ENCODE results near the gene COMMD1. TPM values are rescaled to one million over a fixed set of nuclear protein-coding genes. Genes with fewer than 3 reads are reported as not detected.

COMMD1 gene
- polyA plus RNA-seq, 1 experiment, result 44.6 TPM

- ChIA-PET CTCF (interaction anchor here (0.6 kb wide), 1 partner anchor 165 kb away, joined by 3 read pairs; no protein-coding TSS in a partner anchor), POLR2A (interaction anchor here (0.6 kb wide), 1 partner anchor 17 kb away, joined by 3 read pairs; no protein-coding TSS in a partner anchor)
- no peak for TF ChIP-seq CTCF (IDR thresholded peaks at IDR 0.05; ENCODE audit: insufficient read depth, low read depth, low read length)
- no peak for DNase-seq (ENCODE audit: low read depth)
- Histone ChIP-seq H3K36me3 (ENCODE audit: control insufficient read depth, insufficient read depth, low read length) (no peaks in the 10 kb centered on the region), H3K27me3 (ENCODE audit: control insufficient read depth, insufficient read depth, low read length) (no peaks in the 10 kb centered on the region), H3K4me3 (ENCODE audit: low read depth, low read length) (no peak overlapping the region)
These were observed 105.3 kb downstream of the COMMD1 start for GRCh38 chr2:62010632-62011256.

GRCh38 chr2:62013641-62014040 is 108.2 kb downstream of the COMMD1 start:
- TF ChIP-seq CTCF (IDR thresholded peaks at IDR 0.05; ENCODE audit: insufficient read depth, low read depth, low read length), result no peak
- ChIA-PET CTCF (interaction anchor here (0.6 kb wide), 1 partner anchor 1478 kb away, joined by 5 read pairs; no protein-coding TSS in a partner anchor), POLR2A (no interaction called here)
- Histone ChIP-seq H3K27me3 (ENCODE audit: control insufficient read depth, insufficient read depth, low read length) (no peaks in the 10 kb centered on the region), H3K36me3 (ENCODE audit: control insufficient read depth, insufficient read depth, low read length) (no peaks in the 10 kb centered on the region), H3K4me3 (ENCODE audit: low read depth, low read length) (no peak overlapping the region)
- DNase-seq (ENCODE audit: low read depth), result no peak

- ChIA-PET CTCF (interaction anchor here (0.6 kb wide), 1 partner anchor 1478 kb away, joined by 5 read pairs; no protein-coding TSS in a partner anchor), POLR2A (no interaction called here)
- Histone ChIP-seq H3K4me3 (ENCODE audit: low read depth, low read length) (no peak overlapping the region), H3K27me3 (ENCODE audit: control insufficient read depth, insufficient read depth, low read length) (no peaks in the 10 kb centered on the region), H3K36me3 (ENCODE audit: control insufficient read depth, insufficient read depth, low read length) (no peaks in the 10 kb centered on the region)
- peak; percentile 39 for TF ChIP-seq CTCF (IDR thresholded peaks at IDR 0.05; ENCODE audit: insufficient read depth, low read depth, low read length)
- peak; percentile 16 for DNase-seq (ENCODE audit: low read depth)
These were observed 108.6 kb downstream of the COMMD1 start for GRCh38 chr2:62014102-62014501.

GRCh38 chr2:62016957-62017356 is 111.5 kb downstream of the COMMD1 start:
- Histone ChIP-seq H3K4me3 (ENCODE audit: low read depth, low read length) (no peak overlapping the region), H3K27me3 (ENCODE audit: control insufficient read depth, insufficient read depth, low read length) (no peaks in the 10 kb centered on the region), H3K36me3 (ENCODE audit: control insufficient read depth, insufficient read depth, low read length) (no peaks in the 10 kb centered on the region)
- POLR2A ChIA-PET, result no interaction called here
- DNase-seq (ENCODE audit: low read depth), result no peak
- CTCF ChIA-PET, result no interaction called here
- TF ChIP-seq CTCF (IDR thresholded peaks at IDR 0.05; ENCODE audit: insufficient read depth, low read depth, low read length), result no peak

GRCh38 chr2:62029910-62030309 is 124.4 kb downstream of the COMMD1 start:
- TF ChIP-seq CTCF (IDR thresholded peaks at IDR 0.05; ENCODE audit: insufficient read depth, low read depth, low read length), result no peak
- H3K4me3 ChIP-seq (ENCODE audit: low read depth, low read length), result no peak overlapping the region
- POLR2A ChIA-PET, result no interaction called here
- H3K27me3 ChIP-seq (ENCODE audit: control insufficient read depth, insufficient read depth, low read length), result no peaks in the 10 kb centered on the region
- CTCF ChIA-PET, result no interaction called here
- no peak for DNase-seq (ENCODE audit: low read depth)
- no peaks in the 10 kb centered on the region for H3K36me3 ChIP-seq (ENCODE audit: control insufficient read depth, insufficient read depth, low read length)

Measured in BJ (cell line).